A549 (cell line): Measurements from ENCODE around the gene NDEL1. TPM values are rescaled to one million over a fixed set of nuclear protein-coding genes. Genes with fewer than 3 reads are reported as not detected.

Source experiments
- ATAC-seq, 2 experiments: fragments of 200-7000 bp in 1 of 2; fragments of >200 bp in 1 of 2; cut with Nextera tagmentation in 1 of 2; cut with Tn5 transposase in 1 of 2; 3 replicates each; pipeline versions ENCODE4 v1.8.0 to v1.9.1; 2018 to 2020; ENCODE audit warnings: mild to moderate bottlenecking in 1 of 2, moderate library complexity in 1 of 2
- CTCF ChIA-PET: fragments of 300-600 bp; sonication (Branson Sonifier 250); formaldehyde crosslinking; extraction: SDS; loops from one replicate; lab custom pipeline; 2021; ENCODE audit warnings: antibody characterized with exemption, inconsistent platforms; lab: Yijun Ruan, JAX
- POLR2A ChIA-PET: fragments of 350-600 bp; formaldehyde crosslinking; extraction: SDS; loops from one replicate; lab custom pipeline; 2021; ENCODE audit warnings: antibody characterized with exemption, inconsistent platforms; lab: Yijun Ruan, JAX
- DNase-seq, 2 experiments: peaks; one replicate each; pipeline versions ENCODE4 v3.0.0 to v3.0.0-alpha.2; 2011 to 2016; ENCODE audit warnings: low read depth in 1 of 2, low spot score in 1 of 2
- FAIRE-seq: peaks from 2 replicates; lab custom pipeline; 2011; peaks lifted over from hg19 to GRCh38; lab: Jason Lieb, UNC
- H3K27ac ChIP-seq, 2 experiments: fragments of >200 bp; sonication (Bioruptor Twin); formaldehyde crosslinking; 3 replicates each; pipeline ENCODE4 v1.5.1; 2016 to 2017
- H3K4me1 ChIP-seq: fragments of >200 bp; sonication (Bioruptor Twin); formaldehyde crosslinking; 3 replicates; pipeline ENCODE4 v1.6.1; 2016
- H3K4me2 ChIP-seq: fragments of >200 bp; sonication (Bioruptor Twin); formaldehyde crosslinking; 3 replicates; pipeline ENCODE4 v1.6.1; 2016
- H3K4me3 ChIP-seq: fragments of >200 bp; sonication (Bioruptor Twin); formaldehyde crosslinking; 3 replicates; pipeline ENCODE4 v1.5.1; 2016
- H3K9me3 ChIP-seq: fragments of >200 bp; sonication (Bioruptor Twin); formaldehyde crosslinking; 3 replicates; pipeline ENCODE4 v1.6.1; 2016
- BCL3 ChIP-seq: fragments of >200 bp; sonication (Bioruptor Twin); formaldehyde crosslinking; IDR thresholded peaks from 3 replicates; pipeline ENCODE4 v1.6.1; 2016
- CBX8 ChIP-seq: fragments of 200-600 bp; sonication (generic); IDR thresholded peaks from 2 replicates; pipeline ENCODE4 v1.6.1; 2016
- CEBPB ChIP-seq, 2 experiments: fragments of >200 bp in 1 of 2; sonication (Bioruptor Twin) in 1 of 2; formaldehyde crosslinking in 1 of 2; IDR thresholded peaks; 2 replicates each; pipeline ENCODE4 v1.6.1; 2012 to 2016
- E2F6 ChIP-seq: IDR thresholded peaks from 2 replicates; pipeline ENCODE4 v1.6.1; 2012; ENCODE audit warnings: low read depth, borderline replicate concordance
- EHF ChIP-seq: fragments of 250-450 bp; sonication (Bioruptor Pico); IDR thresholded peaks from 2 replicates; pipeline ENCODE4 v1.5.0; 2020; ENCODE audit warnings: mild to moderate bottlenecking
- EP300 ChIP-seq, 2 experiments: fragments of >200 bp; sonication (Bioruptor Twin); formaldehyde crosslinking; IDR thresholded peaks; 2 replicates in 1 of 2; 3 replicates in 1 of 2; pipeline ENCODE4 v1.6.1; 2016 to 2017
- GATA3 ChIP-seq: IDR thresholded peaks from 2 replicates; pipeline ENCODE4 v1.6.1; 2012; ENCODE audit warnings: borderline replicate concordance
- HEYL ChIP-seq: fragments of 250-450 bp; sonication (Bioruptor Pico); IDR thresholded peaks from 2 replicates; pipeline ENCODE4 v1.8.0; 2021; ENCODE audit warnings: mild to moderate bottlenecking, moderate library complexity
- HOXB13 ChIP-seq: fragments of 250-450 bp; sonication (Bioruptor Pico); IDR thresholded peaks from 2 replicates; pipeline ENCODE4 v1.5.0; 2020; ENCODE audit warnings: low read depth, mild to moderate bottlenecking, moderate library complexity
- HOXB5 ChIP-seq: fragments of 250-450 bp; sonication (Bioruptor Pico); IDR thresholded peaks from 2 replicates; pipeline ENCODE4 v1.5.0; 2020; ENCODE audit warnings: mild to moderate bottlenecking, moderate library complexity
- JUN ChIP-seq, 2 experiments: fragments of >200 bp; sonication (Bioruptor Twin); formaldehyde crosslinking; IDR thresholded peaks; 2 replicates in 1 of 2; 3 replicates in 1 of 2; pipeline ENCODE4 v1.6.1; 2016 to 2017
- MAX ChIP-seq: IDR thresholded peaks from 2 replicates; pipeline ENCODE4 v1.6.1; 2012
- MAZ ChIP-seq: fragments of 150-350 bp; IDR thresholded peaks from 2 replicates; pipeline ENCODE4 v1.6.1; 2014; ENCODE audit warnings: antibody characterized with exemption, low read depth, low read length, borderline replicate concordance
- MYC ChIP-seq: IDR thresholded peaks from 2 replicates; pipeline ENCODE4 v1.6.1; 2012; ENCODE audit warnings: mild to moderate bottlenecking, inconsistent platforms, low read length, improper control_type of control experiment, borderline replicate concordance
- NFE2L2 ChIP-seq: fragments of 150-350 bp; conservative IDR thresholded peaks from 2 replicates; pipeline ENCODE4 v1.6.1; 2014; ENCODE audit warnings: low read length
- NPAS2 ChIP-seq: fragments of 250-450 bp; sonication (Bioruptor Pico); IDR thresholded peaks from 2 replicates; pipeline ENCODE4 v1.8.0; 2022; ENCODE audit warnings: mild to moderate bottlenecking, moderate library complexity, borderline replicate concordance
- NR3C1 ChIP-seq: fragments of >200 bp; sonication (Bioruptor Twin); formaldehyde crosslinking; IDR thresholded peaks from 3 replicates; pipeline ENCODE4 v1.6.1; 2017
- PBX3 ChIP-seq: IDR thresholded peaks from 2 replicates; pipeline ENCODE4 v1.6.1; 2012
- POLR2A ChIP-seq: IDR thresholded peaks from 2 replicates; pipeline ENCODE4 v1.6.1; 2012; ENCODE audit warnings: mild to moderate bottlenecking, low read length
- POLR2AphosphoS2 ChIP-seq: conservative IDR thresholded peaks from 2 replicates; pipeline ENCODE4 v1.6.1; 2012; ENCODE audit warnings: low read length, improper control_type of control experiment, inconsistent platforms
- RAD21 ChIP-seq, 2 experiments: fragments of >200 bp in 1 of 2; sonication (Bioruptor Twin) in 1 of 2; formaldehyde crosslinking in 1 of 2; IDR thresholded peaks in 1 of 2; conservative IDR thresholded peaks in 1 of 2; 2 replicates in 1 of 2; 3 replicates in 1 of 2; pipeline ENCODE4 v1.6.1; 2012 to 2018; ENCODE audit warnings: inconsistent platforms in 1 of 2
- RARB ChIP-seq: fragments of 250-450 bp; sonication (Bioruptor Pico); IDR thresholded peaks from 2 replicates; pipeline ENCODE4 v1.8.0; 2021; ENCODE audit warnings: mild to moderate bottlenecking, moderate library complexity
- RCOR1 ChIP-seq: fragments of 150-350 bp; IDR thresholded peaks from 2 replicates; pipeline ENCODE4 v1.6.1; 2014; ENCODE audit warnings: antibody characterized with exemption, low read length, low read depth
- REST ChIP-seq: fragments of 200-600 bp; sonication (generic); IDR thresholded peaks from 2 replicates; pipeline ENCODE4 v1.6.1; 2016; ENCODE audit warnings: antibody characterized with exemption, mild to moderate bottlenecking, moderate library complexity
- RFX5 ChIP-seq: fragments of 450-650 bp; IDR thresholded peaks from 2 replicates; pipeline ENCODE4 v1.7.1; 2014; ENCODE audit warnings: antibody characterized with exemption, mild to moderate bottlenecking, moderate library complexity
- RNF2 ChIP-seq: fragments of 200-600 bp; sonication (generic); IDR thresholded peaks from 2 replicates; pipeline ENCODE4 v1.6.1; 2016; ENCODE audit warnings: low read depth, mild to moderate bottlenecking, antibody characterized with exemption, moderate library complexity, borderline replicate concordance
- SMC3 ChIP-seq: fragments of >200 bp; sonication (Bioruptor Twin); formaldehyde crosslinking; IDR thresholded peaks from 3 replicates; pipeline ENCODE4 v1.6.1; 2018; ENCODE audit warnings: inconsistent platforms
- SREBF2 ChIP-seq: fragments of 450-650 bp; IDR thresholded peaks from 2 replicates; pipeline ENCODE4 v1.6.1; 2014; ENCODE audit warnings: mild to moderate bottlenecking, moderate library complexity
- TFCP2L1 ChIP-seq: fragments of 250-450 bp; sonication (Bioruptor Pico); IDR thresholded peaks from 2 replicates; pipeline ENCODE4 v1.5.0; 2021; ENCODE audit warnings: mild to moderate bottlenecking
- ZC3H11A ChIP-seq: fragments of 450-650 bp; IDR thresholded peaks from 2 replicates; pipeline ENCODE4 v1.6.1; 2014; ENCODE audit warnings: antibody characterized with exemption, mild to moderate bottlenecking
- ZNF302 ChIP-seq: fragments of 250-450 bp; sonication (Bioruptor Pico); IDR thresholded peaks from 2 replicates; pipeline ENCODE4 v1.9.0; 2021; ENCODE audit warnings: inconsistent platforms, mild to moderate bottlenecking, moderate library complexity
- WGBS: methylation state at CpG from one replicate; pipeline ENCODE4 v1.1.6; 2017; ENCODE audit errors: missing lambda C conversion rate; 5-methylcytosine and 5-hydroxymethylcytosine counted together
- polyA plus RNA-seq, 4 experiments: library from polyadenylated mRNA; depleted of rRNA in 3 of 4; stranded (reverse); fragments of >200 nt; fragmentation: RNase III in 1 of 4; extraction: RNeasy Plus Mini Kit Qiagen cat#74134 plus additional on column Dnase treatment in 1 of 4; gene quantifications; 2 replicates in 3 of 4; 3 replicates in 1 of 4; pipeline ENCODE4 v1.2.3, GENCODE V29; 2011 to 2017

NDEL1 gene
- polyA plus RNA-seq, 2 of the 4 experiments (the other 2 are of a cell fraction): 53.3 to 91.0 TPM

GRCh38 chr17:8488901-8489300 is 53.2 kb downstream of the NDEL1 start (continued):
- TF ChIP-seq BCL3: no peak
- no peak for TF ChIP-seq RARB (CRISPR knock-in tag)
- no peak for TF ChIP-seq POLR2A

- 86% methylated on average over 3 of the region's 3 CpGs for whole genome bisulfite sequencing
- Histone ChIP-seq H3K27ac (no peak overlapping the region), H3K4me2 (no peak overlapping the region), H3K4me1 (no peaks in the 10 kb centered on the region), H3K4me3 (no peak overlapping the region), H3K9me3 (no peaks in the 10 kb centered on the region)
- POLR2A ChIA-PET: no interaction called here
- no peak for ATAC-seq
- CTCF ChIA-PET: interaction anchor here (1.6 to 5.4 kb wide), 2 partner anchors 9 to 80 kb away, joined by 3 to 16 read pairs; no protein-coding TSS in a partner anchor
- FAIRE-seq: no peak
- no peak for DNase-seq
- TF ChIP-seq MYC (no peak), MAZ (no peak), RNF2 (no peak), EHF (CRISPR knock-in tag) (no peak), PBX3 (no peak), SREBF2 (no peak), ZNF302 (no peak), HOXB13 (no peak), POLR2AphosphoS2 (no peak), NPAS2 (CRISPR knock-in tag) (no peak), REST (no peak), MAX (no peak), NFE2L2 (no peak), RAD21 (conservative IDR thresholded peaks at IDR 0.05 in 1 of 2, IDR thresholded peaks at IDR 0.05 in 1 of 2) (no peak), RFX5 (no peak)
Observed at GRCh38 chr17:8489841-8490240, 54.2 kb downstream of the NDEL1 start.

- Histone ChIP-seq H3K27ac (no peak overlapping the region), H3K4me2 (no peak overlapping the region), H3K4me3 (no peak overlapping the region), H3K4me1 (no peaks in the 10 kb centered on the region), H3K9me3 (no peaks in the 10 kb centered on the region)
- ChIA-PET POLR2A (no interaction called here), CTCF (interaction anchor here (0.6 to 5.4 kb wide), 3 partner anchors 10 to 248 kb away, joined by 3 to 16 read pairs (median 4); no protein-coding TSS in a partner anchor)
- FAIRE-seq: no peak
- no peak for DNase-seq
- ATAC-seq: no peak
- TF ChIP-seq EP300 (IDR thresholded peaks at IDR 0.05) (no peak), HEYL (CRISPR knock-in tag) (no peak), HOXB5 (no peak), SMC3 (no peak), ZC3H11A (no peak), RCOR1 (no peak), GATA3 (no peak), JUN (IDR thresholded peaks at IDR 0.05) (no peak), NFE2L2 (no peak), RNF2 (no peak), TFCP2L1 (CRISPR knock-in tag) (no peak), E2F6 (no peak), CEBPB (IDR thresholded peaks at IDR 0.05) (no peak), NR3C1 (no peak), EHF (CRISPR knock-in tag) (no peak), MAZ (no peak), CBX8 (no peak)
- 93% methylated on average over 17 of the region's 17 CpGs for WGBS
Observed at GRCh38 chr17:8490256-8491023, 54.8 kb downstream of the NDEL1 start.
